ENCODE data around the gene ARHGAP45. TPM values are rescaled to one million over a fixed set of nuclear protein-coding genes. Genes with fewer than 3 reads are reported as not detected.
A peak's percentile ranks its signal among the peaks of the same experiment; 100 is the strongest.

Gene ARHGAP45
- total RNA-seq, 1 donor from 2014 or later = 201 TPM

DNA sequence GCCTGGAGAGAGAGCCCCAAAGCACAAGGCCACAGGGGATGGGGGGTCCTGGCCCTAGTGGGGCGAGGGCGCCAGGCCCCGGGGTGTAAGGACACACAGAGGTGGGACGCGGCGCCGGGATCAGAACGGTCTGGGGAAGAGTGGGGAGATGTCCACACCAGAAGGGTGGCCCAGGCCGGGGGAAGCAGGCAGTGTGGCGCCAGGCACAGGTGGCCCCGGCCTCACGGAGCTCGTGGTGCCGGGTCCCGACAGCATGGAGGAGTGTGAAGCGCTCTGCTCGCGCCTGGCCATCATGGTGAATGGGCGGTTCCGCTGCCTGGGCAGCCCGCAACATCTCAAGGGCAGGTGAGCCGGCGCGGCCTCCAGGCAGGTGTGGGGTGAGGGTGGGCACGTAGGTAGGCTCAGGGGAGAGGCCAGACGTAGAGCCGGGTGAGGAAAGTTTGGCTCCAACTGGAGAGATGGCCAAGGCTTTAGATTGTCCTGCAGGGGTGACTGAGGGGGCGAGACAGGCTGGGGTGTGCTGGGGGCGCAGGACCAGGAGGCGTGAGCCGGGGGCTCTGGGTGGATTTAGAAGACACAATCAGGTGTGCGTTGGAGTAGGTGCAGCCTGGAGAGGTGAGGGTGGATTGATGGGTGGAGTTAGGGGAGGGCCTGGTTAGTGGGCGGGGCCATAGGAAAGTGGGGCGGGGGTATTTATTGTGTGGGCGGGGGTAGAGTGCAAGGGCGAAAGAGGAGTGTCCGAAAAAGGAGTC, 2.9 kb upstream of the ARHGAP45 start:
- no peaks in the 10 kb centered on the region for H3K9me3 Mint-ChIP-seq
- peaks cover 11% of the 10 kb centered on the region for H3K4me1 Mint-ChIP-seq (ENCODE audit: low read depth)
- H3K27me3 Mint-ChIP-seq (ENCODE audit: insufficient read depth) = no peaks in the 10 kb centered on the region
- H3K4me3 Mint-ChIP-seq = peak overlapping the region; percentile 22
- no peak overlapping the region for H3K27ac Mint-ChIP-seq
- no peak for DNase-seq (ENCODE audit: low spot score)
- intact Hi-C loops (cut with micrococcal nuclease) = loop anchor here (1.0 kb wide), 3 partner anchors 18 to 192 kb away; no protein-coding TSS in a partner anchor
- peaks cover 6% of the 10 kb centered on the region for H3K36me3 Mint-ChIP-seq (ENCODE audit: low read depth)

DNA sequence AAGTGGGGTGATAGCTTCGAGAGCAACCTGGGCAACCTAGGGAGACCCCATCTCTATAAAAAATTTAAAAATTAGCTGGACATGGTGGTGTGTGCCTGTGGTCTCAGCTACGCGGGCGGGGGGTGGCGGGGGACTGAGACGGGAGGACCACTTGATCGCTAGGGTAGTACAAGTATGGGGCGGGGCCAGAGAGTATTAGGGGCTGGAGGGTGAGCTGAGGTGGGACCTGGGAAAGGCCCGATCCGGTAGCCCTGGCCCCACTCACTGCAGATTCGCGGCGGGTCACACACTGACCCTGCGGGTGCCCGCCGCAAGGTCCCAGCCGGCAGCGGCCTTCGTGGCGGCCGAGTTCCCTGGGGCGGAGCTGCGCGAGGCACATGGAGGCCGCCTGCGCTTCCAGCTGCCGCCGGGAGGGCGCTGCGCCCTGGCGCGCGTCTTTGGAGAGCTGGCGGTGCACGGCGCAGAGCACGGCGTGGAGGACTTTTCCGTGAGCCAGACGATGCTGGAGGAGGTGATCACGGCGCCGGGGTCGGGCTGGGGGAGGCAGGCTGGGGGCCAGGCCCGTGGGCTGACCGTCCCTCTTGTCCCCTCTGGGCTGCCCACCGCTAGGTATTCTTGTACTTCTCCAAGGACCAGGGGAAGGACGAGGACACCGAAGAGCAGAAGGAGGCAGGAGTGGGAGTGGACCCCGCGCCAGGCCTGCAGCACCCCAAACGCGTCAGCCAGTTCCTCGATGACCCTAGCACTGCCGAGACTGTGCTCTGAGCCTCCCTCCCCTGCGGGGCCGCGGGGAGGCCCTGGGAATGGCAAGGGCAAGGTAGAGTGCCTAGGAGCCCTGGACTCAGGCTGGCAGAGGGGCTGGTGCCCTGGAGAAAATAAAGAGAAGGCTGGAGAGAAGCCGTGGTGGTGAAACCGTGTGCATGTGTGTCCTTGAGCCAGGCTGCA, 2.0 kb upstream of the ARHGAP45 start:
- H3K4me3 Mint-ChIP-seq = peak overlapping the region; percentile 67
- peaks cover 10% of the 10 kb centered on the region for H3K36me3 Mint-ChIP-seq (ENCODE audit: low read depth)
- no peaks in the 10 kb centered on the region for H3K27me3 Mint-ChIP-seq (ENCODE audit: insufficient read depth)
- H3K27ac Mint-ChIP-seq = peak overlapping the region; percentile 74
- DNase-seq (ENCODE audit: low spot score) = peak; percentile 72
- H3K9me3 Mint-ChIP-seq = no peaks in the 10 kb centered on the region
- intact Hi-C loops (cut with micrococcal nuclease) = loop anchor here (5.0 kb wide), 2 partner anchors 37 to 143 kb away; partner anchors contain the start of gene GPX4
- peaks cover 15% of the 10 kb centered on the region for H3K4me1 Mint-ChIP-seq (ENCODE audit: low read depth)

- Mint-ChIP-seq H3K4me1 (ENCODE audit: low read depth) (peaks cover 15% of the 10 kb centered on the region), H3K4me3 (peak overlapping the region; percentile 61), H3K36me3 (ENCODE audit: low read depth) (peaks cover 10% of the 10 kb centered on the region), H3K27ac (peak overlapping the region; percentile 74), H3K9me3 (no peaks in the 10 kb centered on the region), H3K27me3 (ENCODE audit: insufficient read depth) (no peaks in the 10 kb centered on the region)
- DNase-seq (ENCODE audit: low spot score) = no peak
- intact Hi-C loops (cut with micrococcal nuclease) = loop anchor here (5.0 kb wide), 2 partner anchors 37 to 143 kb away; partner anchors contain the start of gene GPX4
These were observed 1.3 kb upstream of the ARHGAP45 start for GRCh38 chr19:1065606-1066109.

GRCh38 chr19:1066251-1066747, 668 bp upstream of the ARHGAP45 start:
- DNase-seq (ENCODE audit: low spot score) = no peak
- no peaks in the 10 kb centered on the region for H3K9me3 Mint-ChIP-seq
- H3K27me3 Mint-ChIP-seq (ENCODE audit: insufficient read depth) = no peaks in the 10 kb centered on the region
- peak overlapping the region; percentile 66 for H3K4me3 Mint-ChIP-seq
- H3K27ac Mint-ChIP-seq = peak overlapping the region; percentile 8
- peaks cover 10% of the 10 kb centered on the region for H3K36me3 Mint-ChIP-seq (ENCODE audit: low read depth)
- intact Hi-C loops (cut with micrococcal nuclease) = loop anchor here (5.0 kb wide), 2 partner anchors 36 to 144 kb away; partner anchors contain the start of gene GPX4
- peaks cover 15% of the 10 kb centered on the region for H3K4me1 Mint-ChIP-seq (ENCODE audit: low read depth)

GRCh38 chr19:1067341-1067957, 482 bp downstream of the ARHGAP45 start:
- peaks cover 19% of the 10 kb centered on the region for H3K36me3 Mint-ChIP-seq (ENCODE audit: low read depth)
- H3K27ac Mint-ChIP-seq = peak overlapping the region; percentile 79
- H3K4me1 Mint-ChIP-seq (ENCODE audit: low read depth) = peaks cover 22% of the 10 kb centered on the region
- intact Hi-C loops (cut with micrococcal nuclease) = loop anchor here (1.0 to 5.0 kb wide), 4 partner anchors 10 to 145 kb away; partner anchors contain the start of gene GPX4
- H3K4me3 Mint-ChIP-seq = peak overlapping the region; percentile 90
- H3K9me3 Mint-ChIP-seq = no peaks in the 10 kb centered on the region
- DNase-seq (ENCODE audit: low spot score) = no peak
- H3K27me3 Mint-ChIP-seq (ENCODE audit: insufficient read depth) = no peaks in the 10 kb centered on the region

DNA sequence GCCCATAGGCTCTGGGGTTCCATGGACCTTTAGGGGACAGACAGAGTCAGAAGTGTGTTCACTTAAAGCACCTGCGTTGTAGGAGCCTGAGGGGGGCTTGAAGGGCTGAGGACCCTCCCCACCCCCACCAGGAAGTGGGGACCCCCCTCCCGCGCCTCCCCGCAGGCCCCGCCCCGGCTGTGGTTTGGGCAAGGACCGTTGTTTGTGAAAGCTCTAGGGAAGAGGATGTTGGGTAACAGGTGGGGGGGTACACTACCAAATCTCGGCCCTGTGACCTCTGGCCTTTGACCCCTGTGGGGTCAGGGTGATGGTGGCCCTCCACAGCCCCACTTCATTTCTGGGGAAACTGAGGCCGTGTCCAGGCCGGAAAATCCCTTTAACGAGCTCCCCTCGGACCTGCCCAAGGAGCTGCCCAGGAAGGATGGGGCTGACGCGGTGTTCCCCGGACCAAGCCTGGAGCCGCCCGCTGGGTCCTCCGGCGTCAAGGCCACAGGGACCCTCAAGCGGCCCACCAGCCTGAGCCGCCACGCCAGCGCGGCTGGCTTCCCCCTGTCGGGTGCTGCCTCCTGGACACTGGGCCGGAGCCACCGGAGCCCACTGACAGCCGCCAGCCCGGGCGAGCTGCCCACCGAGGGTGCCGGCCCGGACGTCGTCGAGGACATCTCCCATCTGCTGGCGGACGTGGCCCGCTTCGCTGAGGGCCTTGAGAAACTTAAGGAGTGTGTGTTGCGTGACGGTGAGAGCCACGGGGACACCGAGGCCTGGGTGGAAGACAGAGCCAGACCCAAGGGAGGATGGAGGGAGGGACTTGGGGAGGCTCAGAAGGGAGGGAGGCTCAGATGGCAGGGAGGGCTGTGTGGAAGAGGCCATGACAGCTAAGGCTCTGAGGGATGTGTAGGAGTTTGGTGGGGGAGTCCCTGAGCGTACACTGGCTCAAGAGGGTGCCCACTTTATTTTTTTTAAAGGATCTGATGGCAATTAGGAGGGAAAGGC, 1.3 kb downstream of the ARHGAP45 start:
- peaks cover 25% of the 10 kb centered on the region for H3K4me1 Mint-ChIP-seq (ENCODE audit: low read depth)
- no peaks in the 10 kb centered on the region for H3K9me3 Mint-ChIP-seq

GRCh38 chr19:1069009-1069779, 2.2 kb downstream of the ARHGAP45 start:
- Mint-ChIP-seq H3K4me1 (ENCODE audit: low read depth) (peaks cover 25% of the 10 kb centered on the region), H3K36me3 (ENCODE audit: low read depth) (peaks cover 21% of the 10 kb centered on the region), H3K9me3 (no peaks in the 10 kb centered on the region), H3K4me3 (peak overlapping the region; percentile 90), H3K27ac (peak overlapping the region; percentile 84), H3K27me3 (ENCODE audit: insufficient read depth) (no peaks in the 10 kb centered on the region)
- DNase-seq (ENCODE audit: low spot score) = peak; percentile 53
- intact Hi-C loops (cut with micrococcal nuclease) = loop anchor here (1.0 to 5.0 kb wide), 3 partner anchors 33 to 147 kb away; partner anchors contain the start of genes GPX4, RNU6-2 and TMEM259

More for the DNA sequence above, 1.3 kb downstream of the ARHGAP45 start:
- H3K27me3 Mint-ChIP-seq (ENCODE audit: insufficient read depth) = no peaks in the 10 kb centered on the region
- H3K27ac Mint-ChIP-seq = peak overlapping the region; percentile 84
- peak; percentile 70 for DNase-seq (ENCODE audit: low spot score)
- intact Hi-C loops (cut with micrococcal nuclease) = loop anchor here (1.0 to 5.0 kb wide), 3 partner anchors 34 to 146 kb away; partner anchors contain the start of genes GPX4, RNU6-2 and TMEM259
- peak overlapping the region; percentile 90 for H3K4me3 Mint-ChIP-seq
- H3K36me3 Mint-ChIP-seq (ENCODE audit: low read depth) = peaks cover 21% of the 10 kb centered on the region

GRCh38 chr19:1070576-1070930, 3.6 kb downstream of the ARHGAP45 start:
- no peaks in the 10 kb centered on the region for H3K27me3 Mint-ChIP-seq (ENCODE audit: insufficient read depth)
- peak overlapping the region; percentile 71 for H3K27ac Mint-ChIP-seq
- H3K4me3 Mint-ChIP-seq = peak overlapping the region; percentile 90
- no peaks in the 10 kb centered on the region for H3K9me3 Mint-ChIP-seq
- H3K36me3 Mint-ChIP-seq (ENCODE audit: low read depth) = peaks cover 23% of the 10 kb centered on the region
- intact Hi-C loops (cut with micrococcal nuclease) = no loop called here
- no peak for DNase-seq (ENCODE audit: low spot score)
- peaks cover 26% of the 10 kb centered on the region for H3K4me1 Mint-ChIP-seq (ENCODE audit: low read depth)

DNA sequence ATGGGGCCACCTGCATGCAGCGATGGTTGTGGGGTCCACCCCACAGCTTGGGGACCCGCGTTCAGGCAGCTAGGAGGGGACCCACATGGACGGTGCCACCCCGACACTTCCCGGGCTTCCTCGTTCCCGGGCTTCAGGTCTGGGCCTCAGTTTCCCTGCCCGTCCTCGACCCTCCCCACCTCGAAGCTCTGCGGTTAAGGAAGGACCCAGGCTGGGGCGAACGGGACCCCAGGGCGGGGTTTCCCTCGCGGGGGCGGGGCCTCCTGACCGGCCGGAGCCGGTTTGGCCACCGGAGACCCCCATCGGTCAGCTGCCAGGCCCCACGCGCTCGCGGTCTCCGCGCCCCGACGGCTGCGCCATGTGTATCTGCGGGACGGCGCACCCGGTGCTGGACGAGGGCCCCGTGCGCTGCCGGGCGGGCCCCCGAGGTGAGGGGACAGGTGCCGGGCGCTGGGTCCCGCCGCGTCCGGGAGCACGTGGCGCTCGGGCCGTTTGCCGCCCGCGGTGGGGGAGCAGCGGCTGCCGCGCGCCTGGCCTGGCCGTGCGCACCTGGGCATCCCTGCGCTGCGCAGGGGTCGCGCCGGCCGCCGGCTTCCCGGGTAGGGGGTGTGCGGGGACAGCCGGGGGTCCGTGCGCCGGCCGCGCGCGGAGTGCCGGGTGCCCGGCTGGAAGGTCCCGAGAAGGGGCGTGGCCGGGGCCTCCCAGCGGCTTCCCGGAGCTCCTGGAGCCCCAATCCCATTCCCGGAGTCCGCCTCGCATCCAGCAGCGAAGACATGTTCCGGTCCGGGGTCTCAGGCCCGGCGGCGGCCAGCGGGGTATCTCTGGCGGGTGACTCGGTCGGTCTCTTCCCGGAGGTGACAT, 4.2 kb downstream of the ARHGAP45 start:
- peaks cover 29% of the 10 kb centered on the region for H3K36me3 Mint-ChIP-seq (ENCODE audit: low read depth)
- H3K4me3 Mint-ChIP-seq = peak overlapping the region; percentile 90
- H3K27ac Mint-ChIP-seq = peak overlapping the region; percentile 79
- no peaks in the 10 kb centered on the region for H3K9me3 Mint-ChIP-seq
- DNase-seq (ENCODE audit: low spot score) = no peak
- intact Hi-C loops (cut with micrococcal nuclease) = no loop called here
- no peaks in the 10 kb centered on the region for H3K27me3 Mint-ChIP-seq (ENCODE audit: insufficient read depth)
- peaks cover 32% of the 10 kb centered on the region for H3K4me1 Mint-ChIP-seq (ENCODE audit: low read depth)

- Mint-ChIP-seq H3K9me3 (no peaks in the 10 kb centered on the region), H3K36me3 (ENCODE audit: low read depth) (peaks cover 35% of the 10 kb centered on the region), H3K27ac (peak overlapping the region; percentile 84), H3K4me1 (ENCODE audit: low read depth) (peaks cover 41% of the 10 kb centered on the region), H3K4me3 (peak overlapping the region; percentile 78), H3K27me3 (ENCODE audit: insufficient read depth) (no peaks in the 10 kb centered on the region)
- DNase-seq (ENCODE audit: low spot score) = no peak
- intact Hi-C loops (cut with micrococcal nuclease) = no loop called here
These were observed 5.5 kb downstream of the ARHGAP45 start for GRCh38 chr19:1072371-1073015.

All from activated T-helper 1 cell treated with anti-CD3 and anti-CD28 coated beads, Interleukin-12 subunit alpha, Interleukin-12 subunit beta, Interleukin-2, Interleukin-4 antibody, amounts not matched to agents 30 ng/mL and 10 ng/mL and 1 ng/mL, durations not matched to agents 14 hours and 24 hours and 36 hours (primary cell).